WI38 (cell line): ENCODE data around the gene SLC6A20.

Experiments used
- H3K4me3 ChIP-seq: 2 replicates; pipeline ENCODE4 v1.5.1; 2011; ENCODE audit warnings: low read depth, mild to moderate bottlenecking, control low read depth, low read length
- TF ChIP-seq, protein P1 (sequence below): IDR thresholded peaks from 2 replicates; pipeline ENCODE4 v1.5.1; 2012; ENCODE audit warnings: low read depth, mild to moderate bottlenecking, control low read depth, low read length

SLC6A20 gene

GRCh38 chr3:45771166-45771775 lies 25.1 kb downstream of the SLC6A20 start:
- TF ChIP-seq, protein P1, sequence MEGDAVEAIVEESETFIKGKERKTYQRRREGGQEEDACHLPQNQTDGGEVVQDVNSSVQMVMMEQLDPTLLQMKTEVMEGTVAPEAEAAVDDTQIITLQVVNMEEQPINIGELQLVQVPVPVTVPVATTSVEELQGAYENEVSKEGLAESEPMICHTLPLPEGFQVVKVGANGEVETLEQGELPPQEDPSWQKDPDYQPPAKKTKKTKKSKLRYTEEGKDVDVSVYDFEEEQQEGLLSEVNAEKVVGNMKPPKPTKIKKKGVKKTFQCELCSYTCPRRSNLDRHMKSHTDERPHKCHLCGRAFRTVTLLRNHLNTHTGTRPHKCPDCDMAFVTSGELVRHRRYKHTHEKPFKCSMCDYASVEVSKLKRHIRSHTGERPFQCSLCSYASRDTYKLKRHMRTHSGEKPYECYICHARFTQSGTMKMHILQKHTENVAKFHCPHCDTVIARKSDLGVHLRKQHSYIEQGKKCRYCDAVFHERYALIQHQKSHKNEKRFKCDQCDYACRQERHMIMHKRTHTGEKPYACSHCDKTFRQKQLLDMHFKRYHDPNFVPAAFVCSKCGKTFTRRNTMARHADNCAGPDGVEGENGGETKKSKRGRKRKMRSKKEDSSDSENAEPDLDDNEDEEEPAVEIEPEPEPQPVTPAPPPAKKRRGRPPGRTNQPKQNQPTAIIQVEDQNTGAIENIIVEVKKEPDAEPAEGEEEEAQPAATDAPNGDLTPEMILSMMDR = no peak

DNA sequence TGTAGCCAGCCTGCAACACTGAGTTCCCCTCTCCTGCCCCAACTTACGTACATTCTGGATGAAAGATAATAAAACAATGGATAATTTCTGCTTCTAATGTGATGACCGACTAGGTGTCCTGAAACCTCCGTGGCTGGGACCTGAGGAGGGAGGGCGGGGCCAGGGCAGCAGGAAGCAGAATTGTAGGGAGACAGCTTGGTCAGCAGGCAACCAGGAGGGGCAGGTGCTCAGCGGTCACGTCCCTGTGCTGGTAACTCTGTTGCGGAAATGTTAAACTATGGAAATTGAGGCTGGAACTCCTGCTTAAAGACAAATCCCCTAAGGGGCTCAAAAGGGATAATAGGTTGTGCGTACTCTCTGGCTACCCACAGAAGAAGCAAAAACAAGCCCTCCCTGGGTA lies 30.4 kb downstream of the SLC6A20 start:
- H3K4me3 ChIP-seq = no peak overlapping the region
- TF ChIP-seq, protein P1 = no peak

More at GRCh38 chr3:45771166-45771775, 25.1 kb downstream of the SLC6A20 start:
- H3K4me3 ChIP-seq = no peak overlapping the region

- TF ChIP-seq, protein P1 = no peak
Measured at GRCh38 chr3:45765266-45765851, 31.0 kb downstream of the SLC6A20 start.

DNA sequence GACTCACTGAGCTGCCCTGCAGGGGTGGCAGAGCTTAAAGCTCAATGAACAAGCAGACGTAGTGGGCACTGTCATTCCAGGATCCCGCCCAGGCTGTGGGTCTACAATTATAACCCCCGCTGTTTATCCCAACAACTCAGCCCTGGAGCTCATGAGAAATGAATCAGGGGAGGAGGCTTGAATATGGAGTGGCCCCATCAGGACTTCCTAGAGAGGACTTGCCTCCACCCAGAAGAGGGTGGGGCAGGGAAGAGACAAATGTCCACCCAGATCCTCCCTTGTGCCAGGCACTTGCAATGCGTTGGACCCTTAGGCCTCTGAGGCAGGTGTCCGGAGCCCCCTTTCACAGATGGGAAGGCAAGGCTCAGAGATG lies 33.0 kb downstream of the SLC6A20 start:
- no peak overlapping the region for H3K4me3 ChIP-seq
- TF ChIP-seq, protein P1 = no peak

More at GRCh38 chr3:45765266-45765851, 31.0 kb downstream of the SLC6A20 start:
- H3K4me3 ChIP-seq = no peak overlapping the region

GRCh38 chr3:45762647-45763302 lies 33.6 kb downstream of the SLC6A20 start:
- H3K4me3 ChIP-seq = no peak overlapping the region
- TF ChIP-seq, protein P1 = no peak

GRCh38 chr3:45761831-45762230 lies 34.5 kb downstream of the SLC6A20 start:
- TF ChIP-seq, protein P1 = no peak
- no peak overlapping the region for H3K4me3 ChIP-seq
